Frontal cortex (tissue), 4 donors: Measurements from ENCODE around the gene CDK5RAP2. TPM values are rescaled to one million over a fixed set of nuclear protein-coding genes. Genes with fewer than 3 reads are reported as not detected.
"Not testable (repeated sequence)": the region's sequence is repeated elsewhere in the genome, so short reads cannot be mapped to it uniquely, and the experiment has no call there.

Experiments
- DNase-seq, 2 donors: peaks; one replicate each; pipeline ENCODE4 v3.0.0; 2012; ENCODE audit warnings: low spot score in 2 of 2
- FAIRE-seq: peaks from 2 replicates; lab custom pipeline; 2012; peaks lifted over from hg19 to GRCh38; lab: Jason Lieb, UNC
- total RNA-seq: library from RNA; depleted of rRNA; stranded (reverse); fragments of >200 nt; gene quantifications from one replicate; pipeline ENCODE4 v1.2.3, GENCODE V29; 2014
- donor health status: control.
- donor health status: control.
- donor health status: control.

Gene CDK5RAP2
- total RNA-seq, 1 donor from 2014 or later = 41.2 TPM

DNA sequence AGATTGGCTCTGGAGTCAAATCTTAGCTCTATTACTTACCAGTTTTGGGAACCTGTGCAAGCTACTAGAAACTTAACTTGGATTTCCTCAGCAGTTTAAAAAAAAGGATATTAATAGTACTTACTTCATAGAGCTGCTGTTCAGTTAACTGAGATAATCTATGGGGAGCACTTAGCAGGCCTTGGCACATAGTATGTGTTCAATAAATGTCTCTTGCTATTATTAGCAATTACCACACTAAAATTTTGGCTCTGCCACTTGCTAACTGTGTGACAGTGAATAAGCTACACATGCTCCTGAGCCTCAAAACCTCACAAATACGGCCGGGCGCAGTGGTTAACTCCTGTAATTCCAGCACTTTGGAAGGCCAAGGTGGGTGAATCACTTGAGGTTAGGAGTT lies 55.9 kb downstream of the CDK5RAP2 start:
- no peak for FAIRE-seq

DNA sequence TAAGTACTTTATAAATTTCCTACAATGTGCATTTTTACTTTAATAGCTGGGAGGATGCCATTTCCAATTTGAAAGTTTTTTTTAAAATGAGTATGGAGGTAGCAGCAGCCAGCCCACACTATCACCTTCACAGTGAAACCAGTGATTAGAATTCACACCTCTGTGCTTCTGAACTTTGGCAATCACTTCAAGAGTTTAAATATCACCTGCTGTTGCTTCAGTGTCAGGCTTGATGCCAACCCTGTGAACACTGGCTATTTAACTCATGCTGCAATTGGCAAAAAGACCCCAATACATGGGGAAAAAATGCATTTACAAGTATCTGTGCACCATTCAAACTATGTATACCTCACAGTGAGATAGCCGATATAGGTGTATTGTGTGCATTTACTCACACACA lies 57.4 kb downstream of the CDK5RAP2 start:
- DNase-seq = no peak
- no peak for FAIRE-seq

More for the DNA sequence above, 55.9 kb downstream of the CDK5RAP2 start:
- DNase-seq = no peak

DNA sequence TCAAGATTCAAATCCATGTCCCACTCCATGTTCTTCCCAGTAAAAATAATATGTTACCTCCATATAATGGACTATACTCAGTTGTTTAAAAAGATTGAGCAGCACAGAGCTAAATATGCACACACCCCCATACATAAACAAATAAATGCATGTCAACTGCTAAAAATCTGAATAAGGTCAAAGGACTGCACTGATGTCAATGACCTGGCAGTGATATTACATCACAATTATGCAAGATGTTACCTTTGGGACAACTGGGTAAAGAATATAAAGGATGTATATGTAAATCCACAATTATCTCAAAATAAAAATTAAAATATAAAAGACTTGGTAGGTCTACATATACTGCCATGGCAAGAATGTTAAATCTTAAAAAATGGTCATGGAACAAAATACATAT lies 57.9 kb downstream of the CDK5RAP2 start:
- FAIRE-seq (no peak), DNase-seq (no peak)

DNA sequence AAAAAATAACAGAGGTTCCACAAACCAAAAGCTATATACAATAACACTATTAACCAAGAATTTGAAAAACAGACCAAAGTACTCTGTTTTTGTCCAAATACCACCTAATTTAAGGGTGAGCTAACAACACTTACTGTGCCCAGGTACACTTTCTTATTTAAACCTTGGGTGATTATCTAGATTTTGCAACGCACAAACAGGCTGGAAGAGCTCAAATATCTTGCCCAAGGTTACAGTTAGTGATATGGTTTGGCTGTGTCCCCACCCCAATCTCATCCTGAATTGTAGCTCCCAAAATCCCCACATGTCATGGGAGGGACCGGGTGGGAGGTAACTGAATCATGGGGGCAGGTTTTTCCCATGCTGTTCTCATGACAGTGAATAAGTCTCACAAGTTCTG lies 58.9 kb downstream of the CDK5RAP2 start:
- no peak for FAIRE-seq
- DNase-seq = no peak

DNA sequence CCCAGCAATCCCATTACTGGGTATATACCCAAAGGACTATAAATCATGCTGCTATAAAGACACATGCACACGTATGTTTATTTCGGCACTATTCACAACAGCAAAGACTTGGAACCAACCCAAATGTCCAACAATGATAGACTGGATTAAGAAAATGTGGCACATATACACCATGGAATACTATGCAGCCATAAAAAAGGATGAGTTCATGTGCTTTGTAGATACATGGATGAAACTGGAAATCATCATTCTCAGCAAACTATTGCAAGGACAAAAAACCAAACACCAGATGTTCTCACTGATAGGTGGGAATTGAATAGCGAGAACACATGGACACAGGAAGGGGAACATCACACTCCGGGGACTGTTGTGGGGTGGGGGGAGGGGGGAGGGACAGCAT lies 64.0 kb downstream of the CDK5RAP2 start:
- not testable (repeated sequence) for FAIRE-seq, DNase-seq

DNA sequence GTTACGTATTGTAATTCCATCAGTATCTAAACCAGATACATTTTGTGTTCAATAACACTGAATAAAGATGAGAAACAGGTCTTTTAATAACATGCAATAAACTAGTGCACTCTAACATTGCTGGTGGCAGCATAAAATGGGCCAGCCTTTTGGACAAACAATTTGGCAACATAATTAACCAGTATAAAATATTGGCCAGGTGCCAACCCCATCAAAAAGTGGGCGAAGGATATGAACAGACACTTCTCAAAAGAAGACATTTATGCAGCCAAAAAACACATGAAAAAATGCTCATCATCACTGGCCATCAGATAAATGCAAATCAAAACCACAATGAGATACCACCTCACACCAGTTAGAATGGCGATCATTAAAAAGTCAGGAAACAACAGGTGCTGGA lies 64.5 kb downstream of the CDK5RAP2 start:
- not testable (repeated sequence) for FAIRE-seq, DNase-seq

DNA sequence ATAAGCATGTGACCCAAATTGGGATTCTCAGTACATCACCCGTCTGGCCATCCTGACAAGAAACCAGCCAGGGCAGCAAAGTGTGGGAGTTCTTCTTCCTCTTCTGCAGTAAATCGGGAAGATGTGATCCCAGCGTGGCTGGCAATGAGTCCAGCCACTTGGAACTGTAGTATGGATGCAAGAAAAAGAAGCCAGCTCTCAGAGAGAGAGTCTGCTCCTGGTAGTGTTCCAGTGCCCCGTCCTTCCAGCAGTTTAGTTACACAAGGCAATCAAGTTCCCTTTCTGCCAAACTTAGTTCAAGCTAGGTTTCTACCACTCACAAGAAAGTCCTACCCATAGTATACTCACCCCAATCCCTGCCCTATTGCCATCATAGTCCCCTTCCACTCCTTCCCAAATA lies 65.6 kb downstream of the CDK5RAP2 start:
- DNase-seq = no peak
- FAIRE-seq = no peak

DNA sequence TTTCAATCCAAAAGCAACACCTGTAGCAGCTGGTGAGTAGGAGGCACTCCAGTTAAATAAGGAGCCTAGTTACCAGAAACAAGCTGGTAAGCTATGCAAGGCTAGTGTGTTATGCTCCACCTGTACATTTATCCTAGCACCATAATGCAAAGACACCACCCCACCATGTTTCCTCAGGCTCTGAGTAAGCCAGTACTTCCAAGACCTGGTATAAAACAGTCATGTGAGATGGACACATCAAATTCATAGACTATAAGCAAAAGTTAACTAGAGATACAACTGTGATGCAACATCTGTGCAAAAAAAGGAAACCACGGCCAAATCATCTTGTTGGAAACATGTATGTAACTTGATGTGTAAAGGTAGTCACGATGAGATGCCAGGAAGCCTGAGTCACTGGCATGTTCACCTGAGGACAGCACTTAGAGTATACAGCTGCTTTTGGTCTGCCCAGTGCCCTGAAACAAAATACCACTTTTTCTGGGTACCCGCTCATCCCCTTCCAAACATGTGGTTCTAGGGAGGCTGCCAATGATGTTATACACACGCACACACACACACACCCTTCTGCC lies 66.1 kb downstream of the CDK5RAP2 start:
- FAIRE-seq (no peak), DNase-seq (no peak)

DNA sequence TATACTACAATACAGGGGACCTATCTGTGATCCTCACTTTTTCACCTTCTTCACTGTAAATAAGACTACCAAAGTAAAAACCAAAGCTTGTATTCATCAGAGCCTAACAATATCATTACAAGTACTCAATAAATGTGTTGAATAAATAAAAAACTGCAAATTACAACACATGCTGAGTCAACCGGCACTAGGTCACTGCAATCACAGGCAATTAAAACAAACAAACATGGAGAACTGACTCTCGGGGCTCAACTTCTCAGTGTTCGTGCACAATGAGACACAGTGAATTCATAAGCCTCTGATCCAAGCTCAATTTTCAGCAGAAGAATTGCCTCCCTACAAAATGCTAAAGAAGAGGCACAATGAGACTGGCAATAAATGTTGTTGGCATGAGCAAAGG lies 69.2 kb downstream of the CDK5RAP2 start:
- FAIRE-seq (no peak), DNase-seq (no peak)

DNA sequence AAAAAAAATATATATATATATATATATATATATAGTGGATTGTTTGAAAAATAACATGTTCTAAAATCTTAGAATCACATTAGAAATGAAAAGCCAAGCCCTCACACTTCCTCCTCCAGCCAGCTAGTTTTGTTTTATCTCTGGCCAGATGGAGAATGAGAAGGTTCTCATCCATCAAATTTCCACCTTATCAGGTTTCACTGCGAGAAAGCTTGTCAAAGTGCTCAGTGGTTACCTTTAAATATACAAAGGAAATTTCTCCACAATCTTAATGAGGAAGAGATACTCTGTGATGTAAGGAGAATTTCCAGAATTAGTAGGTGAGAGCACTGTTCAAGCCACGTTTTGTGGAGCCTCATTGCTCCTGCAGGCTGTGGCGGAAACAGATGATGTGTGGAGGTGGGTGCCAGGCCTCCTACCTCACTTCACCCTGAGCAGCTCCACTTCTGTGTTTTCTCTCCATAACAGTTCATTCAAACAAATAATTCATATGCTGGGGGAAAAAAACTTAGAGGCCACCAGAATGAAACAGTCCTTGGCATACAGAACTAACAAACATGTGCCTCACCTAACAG lies 71.9 kb downstream of the CDK5RAP2 start:
- no peak for FAIRE-seq
- no peak for DNase-seq

DNA sequence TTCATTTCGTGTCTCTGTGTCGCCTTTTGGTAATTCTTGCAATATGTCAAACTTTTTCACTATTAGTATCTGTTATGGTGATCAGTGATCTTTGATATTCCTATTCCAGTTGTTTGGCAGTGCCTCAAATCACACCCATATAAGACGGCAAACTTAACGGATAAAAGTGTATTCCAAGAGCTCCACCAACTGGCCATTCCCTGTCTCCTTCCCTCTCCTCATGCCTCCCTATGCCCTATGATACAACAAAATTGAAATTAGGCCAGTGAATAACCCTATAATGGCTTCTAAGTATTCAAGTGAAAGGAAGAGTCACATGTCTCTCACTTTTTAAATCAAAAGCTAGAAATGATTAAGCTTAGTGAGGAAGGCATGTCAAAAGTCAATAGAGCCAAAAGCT lies 74.8 kb downstream of the CDK5RAP2 start:
- no peak for DNase-seq
- FAIRE-seq = no peak

DNA sequence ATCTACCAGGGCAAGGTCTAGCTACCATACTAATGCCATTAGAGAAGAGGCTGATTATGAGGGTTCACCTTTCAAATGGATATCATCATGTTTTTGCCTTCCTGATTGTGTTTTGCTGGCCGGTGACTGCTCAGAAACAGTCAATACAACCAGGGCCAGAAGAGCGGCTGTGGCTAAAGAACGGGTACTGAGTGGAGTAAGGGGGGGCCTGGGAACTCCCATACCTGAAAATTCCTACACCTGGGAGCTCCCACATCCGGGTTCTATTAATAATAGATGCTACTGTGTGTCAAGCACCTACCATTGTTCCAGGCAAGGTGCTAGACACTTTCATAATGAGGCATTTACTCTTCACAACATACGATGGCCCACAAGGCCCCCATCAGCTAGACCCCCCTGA lies 79.2 kb downstream of the CDK5RAP2 start:
- DNase-seq = no peak
- FAIRE-seq = no peak

DNA sequence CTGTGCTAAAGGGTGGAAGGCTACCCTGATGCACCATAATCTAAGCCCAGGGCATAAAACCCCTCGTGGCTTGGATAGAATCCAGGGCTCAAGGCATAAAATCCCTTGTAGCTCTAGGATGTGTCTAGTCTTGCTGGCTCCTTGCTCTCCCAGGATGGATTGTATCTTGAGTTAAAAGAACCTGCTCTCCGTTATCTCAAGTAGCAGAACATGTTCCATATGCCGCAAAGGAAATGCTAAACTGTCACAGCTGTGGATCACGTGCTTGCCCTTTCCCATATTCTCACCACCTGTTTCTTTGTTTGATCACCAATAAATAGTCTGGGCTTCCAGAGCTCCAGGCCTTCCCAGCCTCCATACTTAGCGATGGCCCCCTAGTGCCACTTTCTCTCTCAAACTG lies 82.1 kb downstream of the CDK5RAP2 start:
- not testable (repeated sequence) for FAIRE-seq

DNA sequence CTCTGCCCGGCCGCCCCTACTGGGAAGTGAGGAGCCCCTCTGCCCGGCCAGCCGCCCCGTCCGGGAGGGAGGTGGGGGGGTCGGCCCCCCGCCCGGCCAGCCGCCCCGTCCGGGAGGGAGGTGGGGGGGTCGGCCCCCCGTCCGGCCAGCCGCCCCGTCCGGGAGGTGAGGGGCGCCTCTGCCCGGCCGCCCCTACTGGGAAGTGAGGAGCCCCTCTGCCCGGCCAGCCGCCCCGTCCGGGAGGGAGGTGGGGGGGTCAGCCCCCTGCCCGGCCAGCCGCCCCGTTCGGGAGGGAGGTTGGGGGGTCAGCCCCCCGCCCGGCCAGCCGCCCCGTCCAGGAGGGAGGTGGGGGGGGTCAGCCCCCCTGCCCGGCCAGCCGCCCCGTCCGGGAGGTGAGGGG lies 83.5 kb downstream of the CDK5RAP2 start:
- not testable (repeated sequence) for FAIRE-seq, DNase-seq

More for the DNA sequence above, 82.1 kb downstream of the CDK5RAP2 start:
- DNase-seq = not testable (repeated sequence)

DNA sequence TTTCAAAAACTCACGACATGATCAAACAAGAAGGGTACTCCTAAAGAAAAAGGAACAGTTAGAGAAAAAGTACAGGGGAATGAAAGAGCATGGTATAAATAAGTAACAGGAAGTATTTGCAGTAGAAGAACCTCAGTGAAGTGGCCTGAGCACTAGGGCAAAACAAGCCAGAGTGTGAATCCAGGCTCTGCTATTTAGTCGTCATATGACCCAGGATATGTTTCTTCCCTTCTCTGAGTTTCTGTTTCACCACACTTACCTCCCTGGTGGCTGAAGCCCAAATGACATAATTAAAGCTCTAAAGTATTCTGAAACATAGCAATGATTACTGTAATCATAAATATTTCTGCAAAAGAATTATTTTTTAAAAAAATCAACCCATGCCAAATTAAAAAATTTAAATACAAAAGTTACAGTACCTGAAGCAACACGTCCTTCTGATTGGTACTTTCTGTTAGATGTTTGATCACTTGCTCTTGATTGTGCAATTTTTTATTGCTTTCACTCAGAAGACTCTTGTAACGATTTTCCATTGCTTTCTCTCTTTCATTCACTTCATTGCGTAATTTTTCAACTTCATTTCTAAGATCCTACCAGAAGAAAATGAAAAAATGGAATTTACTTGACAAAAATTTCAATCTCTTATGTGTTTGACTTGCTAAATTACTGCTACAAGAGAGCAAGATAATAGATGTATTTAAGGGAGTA lies 88.9 kb downstream of the CDK5RAP2 start:
- FAIRE-seq = peak; percentile 45
- DNase-seq = no peak

DNA sequence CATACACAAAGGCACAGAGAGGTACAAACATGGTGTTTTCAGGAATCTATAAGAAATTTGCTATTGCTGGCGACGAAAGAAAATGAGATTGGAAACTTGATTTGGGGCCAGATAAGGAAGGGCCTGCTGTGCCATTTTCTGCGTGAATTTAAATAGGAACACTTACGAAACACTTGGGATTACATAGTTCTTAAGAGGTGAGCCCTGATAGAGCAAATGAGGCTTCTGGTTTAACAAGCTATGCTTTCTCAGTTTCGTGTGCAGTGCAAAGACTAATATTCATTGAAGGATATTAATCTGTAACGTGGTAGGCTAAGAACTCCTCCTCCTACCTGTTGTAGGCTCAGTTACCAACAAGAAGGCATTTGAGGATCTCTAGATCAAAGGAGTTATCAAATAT lies 93.1 kb downstream of the CDK5RAP2 start:
- no peak for FAIRE-seq

DNA sequence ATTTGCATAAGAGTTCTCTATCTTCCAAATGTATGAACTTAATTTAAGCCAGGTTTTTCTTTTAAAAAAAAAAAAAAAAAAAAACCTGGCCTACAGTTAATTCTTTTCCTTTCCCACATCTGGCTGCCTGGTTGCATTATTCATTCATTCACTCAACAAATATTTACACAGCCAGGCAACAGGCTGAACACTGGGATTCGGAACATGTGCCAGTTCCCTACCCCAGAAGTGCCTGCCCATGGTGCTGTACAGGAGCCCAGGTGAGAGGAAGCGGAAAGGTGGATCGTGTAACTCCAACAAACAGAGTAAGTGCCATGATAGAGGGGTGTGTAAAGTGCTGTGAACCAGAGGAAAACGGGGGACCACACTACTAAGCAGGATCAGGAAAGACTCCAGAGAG lies 93.6 kb downstream of the CDK5RAP2 start:
- DNase-seq (no peak), FAIRE-seq (no peak)

More for the DNA sequence above, 93.1 kb downstream of the CDK5RAP2 start:
- DNase-seq = no peak

DNA sequence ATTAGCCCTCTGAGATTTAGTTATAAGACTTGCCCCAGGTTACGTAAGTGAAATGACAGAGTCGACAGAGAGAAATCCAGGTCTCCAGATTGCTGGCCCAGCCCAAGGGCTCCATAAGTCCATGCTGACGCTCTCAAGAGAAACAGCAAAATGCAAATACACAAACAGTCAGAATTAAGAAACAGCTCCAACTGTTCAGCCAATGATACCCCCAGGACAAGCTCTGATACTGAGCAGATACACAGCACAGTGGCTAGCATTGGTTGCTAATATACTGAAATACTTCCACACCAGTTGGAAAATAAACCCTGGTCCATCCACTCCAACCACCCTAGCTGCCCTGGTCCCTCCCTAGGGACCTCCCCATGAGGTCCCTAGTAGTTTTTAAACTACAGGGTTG lies 94.2 kb downstream of the CDK5RAP2 start:
- FAIRE-seq (no peak), DNase-seq (no peak)

DNA sequence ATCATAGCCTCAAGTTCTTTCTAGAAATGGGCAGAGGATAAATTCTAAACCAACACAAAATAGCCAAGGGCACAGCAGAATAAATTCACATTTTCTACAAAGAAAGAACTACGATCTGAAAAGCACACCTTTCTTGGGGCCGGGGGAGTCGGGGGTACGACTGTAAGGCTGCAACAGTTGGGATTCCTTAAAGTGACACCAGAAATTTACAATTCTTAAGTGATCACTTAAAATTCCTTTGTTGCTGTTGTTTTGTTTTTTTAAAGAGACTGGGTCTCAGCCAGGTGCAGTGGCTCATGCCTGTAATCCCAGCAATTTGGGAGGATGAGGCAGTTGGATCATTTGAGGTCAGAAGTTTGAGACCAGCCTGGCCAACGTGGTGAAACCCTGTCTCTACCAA lies 95.8 kb downstream of the CDK5RAP2 start:
- DNase-seq (no peak), FAIRE-seq (no peak)

DNA sequence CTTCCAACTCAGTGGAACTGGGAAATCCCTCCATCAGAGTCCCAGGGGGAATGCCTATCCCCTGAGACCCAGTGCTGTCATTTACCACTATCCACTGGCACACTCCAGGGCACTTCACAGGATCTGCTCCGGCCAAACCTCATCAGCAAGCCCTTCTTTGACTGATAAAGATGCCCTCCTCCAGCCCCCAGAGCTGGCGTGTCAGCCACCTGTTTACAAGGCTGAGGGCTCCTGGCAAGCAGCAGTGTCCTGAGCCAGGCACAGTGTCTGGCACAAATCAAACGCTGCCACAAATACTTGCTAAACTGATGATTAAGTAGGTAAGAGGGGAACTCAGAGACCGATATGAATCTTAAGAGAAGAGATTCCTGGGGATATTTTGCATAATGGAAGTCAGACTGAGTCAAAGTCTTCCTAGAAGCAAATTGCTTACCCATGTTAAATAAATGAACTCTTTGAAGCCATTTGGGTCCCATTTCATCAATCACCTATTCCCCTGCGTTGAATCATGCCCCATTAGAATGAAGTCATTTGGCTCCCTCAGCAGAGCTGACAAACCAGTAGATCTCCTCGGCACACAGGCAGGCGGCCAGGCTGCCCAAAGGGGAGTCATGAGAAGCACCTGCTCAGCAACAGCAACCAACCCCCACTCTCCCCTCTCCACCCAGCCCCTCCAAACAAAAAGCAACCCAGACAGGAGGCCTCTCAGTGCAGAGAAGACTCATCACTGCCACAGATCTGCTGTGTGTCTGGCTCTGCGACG lies 97.4 kb downstream of the CDK5RAP2 start:
- FAIRE-seq = no peak
- DNase-seq = no peak

DNA sequence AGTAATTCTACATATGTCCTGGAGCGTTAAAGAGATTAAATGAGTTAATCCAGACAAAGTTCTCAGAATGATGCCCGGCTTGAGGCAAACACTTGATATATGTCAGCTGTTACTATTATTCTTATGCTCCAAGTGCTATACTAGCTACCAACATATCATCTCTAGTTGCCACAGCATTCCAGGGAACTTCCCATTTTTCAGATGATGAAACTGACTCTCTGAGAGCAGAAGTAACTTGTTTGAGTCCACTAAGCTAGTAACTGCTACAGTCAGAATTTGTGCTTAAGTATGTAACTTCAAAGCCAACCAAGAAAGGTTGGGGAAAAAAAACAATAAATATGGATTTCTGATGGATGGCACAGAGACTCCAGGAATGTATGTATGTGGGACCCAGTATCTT lies 98.1 kb downstream of the CDK5RAP2 start:
- FAIRE-seq = no peak
- no peak for DNase-seq
